Measurements from ENCODE around the gene COL18A1.

- TF ChIP-seq CTCF (IDR thresholded peaks at IDR 0.05; ENCODE audit: control extremely low read depth in 1 of 3, insufficient read depth in 1 of 3, low read depth in 1 of 3, low read length in 3 of 3) (no peak), RAD21 (IDR thresholded peaks at IDR 0.05 in 1 of 2, conservative IDR thresholded peaks at IDR 0.05 in 1 of 2; ENCODE audit: low read depth in 2 of 2, low read length in 2 of 2) (no peak), SP2 (IDR thresholded peaks at IDR 0.05; ENCODE audit: low read length) (no peak), TCF12 (IDR thresholded peaks at IDR 0.05; ENCODE audit: low read depth, low read length) (no peak), POLR2A (IDR thresholded peaks at IDR 0.05; ENCODE audit: control extremely low read depth in 1 of 2, low read depth in 2 of 2, low read length in 2 of 2) (no peak), RXRA (IDR thresholded peaks at IDR 0.05; ENCODE audit: insufficient read depth, low read depth, low read length) (no peak)
Measured at GRCh38 chr21:45372732-45373355, 32.1 kb upstream of the COL18A1 start.

Measured in H1 (cell line).